Activated B cell treated with CpG ODN at 0.5 μM for 24 hours (primary cell): Measurements from ENCODE around the gene TMEM161A. TPM values are rescaled to one million over a fixed set of nuclear protein-coding genes. Genes with fewer than 3 reads are reported as not detected.
A peak's percentile ranks its signal among the peaks of the same experiment; 100 is the strongest.

Source experiments
- ATAC-seq: fragments of 200-7000 bp; cut with Tn5 transposase; one replicate; pipeline ENCODE4 v1.10.0; 2021; ENCODE audit warnings: low read depth, mild to moderate bottlenecking, moderate library complexity
- CTCF ChIA-PET: fragments of 350-600 bp; sonication (Branson Sonifier 250); formaldehyde crosslinking; loops from one replicate; lab custom pipeline; 2021; ENCODE audit warnings: antibody characterized with exemption; lab: Charles Lee
- POLR2A ChIA-PET: fragments of 350-600 bp; sonication (Branson Sonifier 250); formaldehyde crosslinking; loops from one replicate; lab custom pipeline; 2021; ENCODE audit warnings: antibody characterized with exemption; lab: Charles Lee
- DNase-seq: peaks from one replicate; pipeline ENCODE4 v3.0.0; 2022
- H3K27ac Mint-ChIP-seq: one replicate; pipeline ENCODE4 v1.8.0; 2020; ENCODE audit warnings: mixed read lengths
- H3K27me3 Mint-ChIP-seq: one replicate; pipeline ENCODE4 v1.8.0; 2021; ENCODE audit warnings: mixed read lengths
- H3K36me3 Mint-ChIP-seq: one replicate; pipeline ENCODE4 v1.8.0; 2021; ENCODE audit warnings: low read depth, mixed read lengths
- H3K4me1 Mint-ChIP-seq: one replicate; pipeline ENCODE4 v1.8.0; 2021; ENCODE audit warnings: mixed read lengths
- H3K4me3 Mint-ChIP-seq: one replicate; pipeline ENCODE4 v1.8.0; 2020; ENCODE audit warnings: mild to moderate bottlenecking, mixed read lengths
- H3K9me3 Mint-ChIP-seq: one replicate; pipeline ENCODE4 v1.8.0; 2020; ENCODE audit warnings: mixed read lengths
- CTCF ChIP-seq: fragments of 200-600 bp; IDR thresholded peaks from one replicate; pipeline ENCODE4 v1.8.0; 2022; ENCODE audit warnings: antibody characterized with exemption, mild to moderate bottlenecking
- intact Hi-C: fragments of 100-400 bp; cut with micrococcal nuclease; formaldehyde crosslinking; loops from one replicate; pipeline ENCODE4 v1.15.1; 2024
- total RNA-seq: library from RNA; stranded (reverse); gene quantifications from 2 replicates; pipeline ENCODE4 v1.2.3, GENCODE V29; 2022

TMEM161A gene
- total RNA-seq, 1 donor from 2014 or later = 22.6 TPM

GRCh38 chr19:19162495-19162894, 24.2 kb upstream of the TMEM161A start:
- ChIA-PET POLR2A (interaction anchor here (0.8 to 0.9 kb wide), 2 partner anchors 8 to 98 kb away, joined by 3 to 4 read pairs; no protein-coding TSS in a partner anchor), CTCF (interaction anchor here (1.4 to 7.5 kb wide), 2 partner anchors 12 to 16 kb away, joined by 3 to 53 read pairs; no protein-coding TSS in a partner anchor)
- Mint-ChIP-seq H3K27ac (peak overlapping the region; percentile 73), H3K9me3 (no peaks in the 10 kb centered on the region), H3K4me3 (no peak overlapping the region), H3K4me1 (peaks cover 41% of the 10 kb centered on the region), H3K36me3 (no peaks in the 10 kb centered on the region), H3K27me3 (no peaks in the 10 kb centered on the region)
- DNase-seq (no peak), ATAC-seq (no peak)
- intact Hi-C loops = no loop called here
- no peak for TF ChIP-seq CTCF

GRCh38 chr19:19160461-19161035, 22.3 kb upstream of the TMEM161A start:
- peaks cover 3% of the 10 kb centered on the region for H3K9me3 Mint-ChIP-seq
- peaks cover 50% of the 10 kb centered on the region for H3K4me1 Mint-ChIP-seq
- H3K4me3 Mint-ChIP-seq = peak overlapping the region; percentile 55
- POLR2A ChIA-PET = interaction anchor here (0.8 to 2.6 kb wide), 9 partner anchors 9 to 732 kb away, joined by 3 to 27 read pairs (median 7); partner anchors contain the start of genes BORCS8, MEF2B and NR2C2AP
- CTCF ChIA-PET = interaction anchor here (7.5 kb wide), 1 partner anchor 14 kb away, joined by 53 read pairs; no protein-coding TSS in a partner anchor
- peak; percentile 65 for DNase-seq
- intact Hi-C loops = loop anchor here (1.0 kb wide), 3 partner anchors 9 to 14 kb away; partner anchors contain the start of gene MEF2B
- TF ChIP-seq CTCF = no peak
- H3K27me3 Mint-ChIP-seq = no peaks in the 10 kb centered on the region
- peaks cover 8% of the 10 kb centered on the region for H3K36me3 Mint-ChIP-seq
- peak overlapping the region; percentile 77 for H3K27ac Mint-ChIP-seq
- ATAC-seq = peak; percentile 78

- Mint-ChIP-seq H3K36me3 (peaks cover 13% of the 10 kb centered on the region), H3K4me3 (no peak overlapping the region), H3K27ac (peak overlapping the region; percentile 35), H3K27me3 (no peaks in the 10 kb centered on the region), H3K9me3 (peaks cover 4% of the 10 kb centered on the region), H3K4me1 (peaks cover 56% of the 10 kb centered on the region)
- ATAC-seq (no peak), DNase-seq (no peak)
- POLR2A ChIA-PET = interaction anchor here (0.8 to 2.6 kb wide), 8 partner anchors 8 to 94 kb away, joined by 3 to 27 read pairs (median 6); partner anchors contain the start of genes MEF2B and NR2C2AP
- CTCF ChIA-PET = interaction anchor here (1.4 to 7.5 kb wide), 2 partner anchors 14 to 15 kb away, joined by 7 to 53 read pairs; no protein-coding TSS in a partner anchor
- no peak for TF ChIP-seq CTCF
- intact Hi-C loops = no loop called here
Measured at GRCh38 chr19:19159534-19159933, 21.3 kb upstream of the TMEM161A start.

GRCh38 chr19:19157808-19158207, 19.5 kb upstream of the TMEM161A start:
- no peak for ATAC-seq
- intact Hi-C loops = no loop called here
- CTCF ChIA-PET = interaction anchor here (0.7 to 7.5 kb wide), 5 partner anchors 10 to 18 kb away, joined by 3 to 53 read pairs (median 4); partner anchors contain the start of gene MEF2B
- no peaks in the 10 kb centered on the region for H3K27me3 Mint-ChIP-seq
- POLR2A ChIA-PET = interaction anchor here (4.7 kb wide), 1 partner anchor 12 kb away, joined by 48 read pairs; the partner anchor contains the start of gene MEF2B
- H3K9me3 Mint-ChIP-seq = peaks cover 4% of the 10 kb centered on the region
- no peak for DNase-seq
- peaks cover 13% of the 10 kb centered on the region for H3K36me3 Mint-ChIP-seq
- no peak overlapping the region for H3K27ac Mint-ChIP-seq
- TF ChIP-seq CTCF = no peak
- no peak overlapping the region for H3K4me3 Mint-ChIP-seq
- peaks cover 57% of the 10 kb centered on the region for H3K4me1 Mint-ChIP-seq
